B cell (primary cell): Measurements from ENCODE around the gene ZNF142. TPM values are rescaled to one million over a fixed set of nuclear protein-coding genes. Genes with fewer than 3 reads are reported as not detected.

Experiments
- ATAC-seq: fragments of 200-7000 bp; cut with Tn5 transposase; one replicate; pipeline ENCODE4 v1.10.0; 2021; ENCODE audit warnings: low read depth, mild to moderate bottlenecking, moderate number of reproducible peaks, moderate library complexity
- CTCF ChIA-PET: fragments of 350-600 bp; sonication (Branson Sonifier 250); formaldehyde crosslinking; loops from one replicate; lab custom pipeline; 2021; ENCODE audit warnings: antibody characterized with exemption, inconsistent platforms; lab: Charles Lee
- POLR2A ChIA-PET: fragments of 350-600 bp; sonication (Branson Sonifier 250); formaldehyde crosslinking; loops from one replicate; lab custom pipeline; 2021; ENCODE audit warnings: antibody characterized with exemption; lab: Charles Lee
- DNase-seq: peaks from one replicate; pipeline ENCODE4 v3.0.0; 2013
- H2AFZ ChIP-seq: 2 replicates; pipeline ENCODE4 v1.6.1; 2012; ENCODE audit warnings: mild to moderate bottlenecking, low read depth, low read length; ENCODE audit not compliant: insufficient read depth, poor library complexity, severe bottlenecking
- H3K27ac ChIP-seq, 2 donors: 1 replicate in 1 of 2; 2 replicates in 1 of 2; pipeline ENCODE4 v1.5.1; 2012 to 2013; ENCODE audit warnings: low read length in 2 of 2, mild to moderate bottlenecking in 2 of 2, moderate library complexity in 1 of 2
- H3K27me3 ChIP-seq, 4 experiments: fragments of 200-600 bp in 1 of 4; sonication (generic) in 1 of 4; replicated peaks in 1 of 4; 1 replicate in 2 of 4; 2 replicates in 2 of 4; pipeline versions ENCODE4 v1.6.1 to v1.7.0; 2013 to 2016; ENCODE audit warnings: low read length in 3 of 4, mild to moderate bottlenecking in 2 of 4, mixed read lengths in 1 of 4, moderate library complexity in 1 of 4; ENCODE audit not compliant: insufficient read depth in 4 of 4, control insufficient read depth in 3 of 4; ENCODE audit errors: control extremely low read depth in 1 of 4
- H3K36me3 ChIP-seq, 2 experiments: replicated peaks in 1 of 2; 1 replicate in 1 of 2; 2 replicates in 1 of 2; pipeline versions ENCODE4 v1.6.1 to v1.7.1; 2013; ENCODE audit warnings: low read length in 1 of 2; ENCODE audit not compliant: insufficient read depth in 2 of 2, control insufficient read depth in 1 of 2; ENCODE audit errors: control extremely low read depth in 1 of 2, extremely low read depth in 1 of 2
- H3K4me1 ChIP-seq, 2 donors: fragments of 200-600 bp in 1 of 2; sonication (generic) in 1 of 2; 1 replicate in 1 of 2; 2 replicates in 1 of 2; pipeline versions ENCODE4 v1.5.1 to v1.6.1; 2013 to 2017; ENCODE audit warnings: low read length in 2 of 2; ENCODE audit not compliant: control insufficient read depth in 2 of 2, insufficient read depth in 2 of 2
- H3K4me2 ChIP-seq: replicated peaks from 2 replicates; pipeline ENCODE3; 2012; ENCODE audit warnings: mild to moderate bottlenecking, low read depth, low read length; ENCODE audit not compliant: poor library complexity, severe bottlenecking
- H3K4me3 ChIP-seq, 5 experiments: fragments of 200-600 bp in 1 of 5; sonication (generic) in 1 of 5; 1 replicate in 3 of 5; 2 replicates in 2 of 5; pipeline versions ENCODE4 v1.5.1 to v1.7.0; 2011 to 2016; ENCODE audit warnings: low read length in 4 of 5, mild to moderate bottlenecking in 4 of 5, low read depth in 2 of 5, control low read depth in 1 of 5, moderate library complexity in 1 of 5; ENCODE audit not compliant: insufficient read depth in 1 of 5; ENCODE audit errors: control extremely low read depth in 1 of 5, extremely low read depth in 1 of 5
- H3K79me2 ChIP-seq: fragments of 200-600 bp; sonication (generic); one replicate; pipeline ENCODE4 v1.6.0; 2016; ENCODE audit warnings: low read length; ENCODE audit not compliant: control insufficient read depth, insufficient read depth
- H3K9ac ChIP-seq: fragments of 200-600 bp; sonication (generic); 2 replicates; pipeline ENCODE4 v1.6.1; 2017; ENCODE audit warnings: mild to moderate bottlenecking, low read length, moderate library complexity
- H3K9me3 ChIP-seq, 3 donors: one replicate each; pipeline versions ENCODE4 v1.6.1 to v1.7.1; 2013; ENCODE audit warnings: low read length in 2 of 3; ENCODE audit not compliant: control insufficient read depth in 2 of 3, insufficient read depth in 1 of 3; ENCODE audit errors: control extremely low read depth in 1 of 3
- H4K20me1 ChIP-seq: 2 replicates; pipeline ENCODE4 v1.6.0; 2012; ENCODE audit warnings: mild to moderate bottlenecking, low read length; ENCODE audit not compliant: insufficient read depth, control insufficient read depth, poor library complexity, severe bottlenecking
- H3K27ac Mint-ChIP-seq: one replicate; pipeline ENCODE4 v1.8.0; 2021; ENCODE audit warnings: mixed read lengths
- H3K27me3 Mint-ChIP-seq: one replicate; pipeline ENCODE4 v1.8.0; 2021; ENCODE audit warnings: mixed read lengths
- H3K4me1 Mint-ChIP-seq: one replicate; pipeline ENCODE4 v1.8.0; 2021; ENCODE audit warnings: mixed read lengths
- H3K4me3 Mint-ChIP-seq: one replicate; pipeline ENCODE4 v1.8.0; 2021; ENCODE audit warnings: mixed read lengths
- H3K9me3 Mint-ChIP-seq: one replicate; pipeline ENCODE4 v1.8.0; 2022; ENCODE audit warnings: mixed read lengths; ENCODE audit not compliant: insufficient read depth
- CTCF ChIP-seq: fragments of 200-600 bp; IDR thresholded peaks from one replicate; pipeline ENCODE4 v1.8.0; 2022; ENCODE audit warnings: antibody characterized with exemption, mild to moderate bottlenecking
- EZH2 ChIP-seq: IDR thresholded peaks from 2 replicates; pipeline ENCODE4 v1.6.1; 2012; ENCODE audit warnings: borderline replicate concordance, low read depth, mild to moderate bottlenecking, moderate library complexity, low read length; ENCODE audit not compliant: insufficient read depth, poor library complexity, severe bottlenecking
- WGBS: methylation state at CpG from one replicate; pipeline ENCODE4 v1.1.5; 2013; ENCODE audit warnings: missing lambda C conversion rate; ENCODE audit not compliant: insufficient coverage; 5-methylcytosine and 5-hydroxymethylcytosine counted together
- intact Hi-C: fragments of 100-400 bp; cut with micrococcal nuclease; formaldehyde crosslinking; loops from one replicate; pipeline ENCODE4 v1.10.0; 2022
- polyA plus RNA-seq: library from polyadenylated mRNA; depleted of rRNA; stranded (reverse); fragments of >200 nt; gene quantifications from 2 replicates; pipeline ENCODE4 v1.2.3, GENCODE V29; 2012
- total RNA-seq, 2 donors: library from RNA; stranded (reverse); fragments of 120-200 nt in 1 of 2; gene quantifications; 1 replicate in 1 of 2; 2 replicates in 1 of 2; pipeline versions ENCODE4 v1.2.3 to v1.2.4, GENCODE V29; 2013 to 2022

The ZNF142 gene
- total and polyA plus RNA-seq, 2 donors (not counting 1 experiment from before 2014, with no cell fraction given), result 26.7 to 51.1 TPM

GRCh38 chr2:218631837-218632236 is 27.6 kb downstream of the ZNF142 start:
- H3K36me3 ChIP-seq, result peaks cover 0 to 37% of the 10 kb centered on the region in 2 experiments
- H3K4me1 Mint-ChIP-seq, result no peaks in the 10 kb centered on the region
- no peak overlapping the region for H3K27ac ChIP-seq
- ChIA-PET POLR2A (interaction anchor here (0.6 kb wide), 1 partner anchor 8 kb away, joined by 4 read pairs; no protein-coding TSS in a partner anchor), CTCF (no interaction called here)
- no peak overlapping the region for H3K4me3 Mint-ChIP-seq
- no peaks in the 10 kb centered on the region for H3K27me3 ChIP-seq
- H4K20me1 ChIP-seq, result no peaks in the 10 kb centered on the region
- H3K4me3 ChIP-seq, result no peak overlapping the region
- no peak overlapping the region for H3K27ac Mint-ChIP-seq
- no peaks in the 10 kb centered on the region for H3K4me1 ChIP-seq
- no peak overlapping the region for H3K9ac ChIP-seq
- H3K9me3 ChIP-seq, result no peaks in the 10 kb centered on the region
- WGBS, result 91% methylated on average over 1 of the region's 4 CpGs
- no peak for DNase-seq
- H3K27me3 Mint-ChIP-seq, result no peaks in the 10 kb centered on the region
- H2AFZ ChIP-seq, result no peak overlapping the region
- intact Hi-C loops, result no loop called here
- TF ChIP-seq CTCF (no peak), EZH2 (no peak)
- H3K4me2 ChIP-seq, result no peak overlapping the region
- no peaks in the 10 kb centered on the region for H3K79me2 ChIP-seq
- ATAC-seq, result no peak
- no peaks in the 10 kb centered on the region for H3K9me3 Mint-ChIP-seq

- Histone ChIP-seq H3K36me3 (peaks cover 0 to 1% of the 10 kb centered on the region in 2 experiments), H3K27ac (no peak overlapping the region), H3K4me3 (no peak overlapping the region), H3K9ac (no peak overlapping the region), H3K4me1 (peaks cover 0 to 3% of the 10 kb centered on the region in 2 donors), H3K4me2 (no peak overlapping the region), H2AFZ (no peak overlapping the region), H3K27me3 (no peaks in the 10 kb centered on the region), H3K79me2 (no peaks in the 10 kb centered on the region), H3K9me3 (no peaks in the 10 kb centered on the region), H4K20me1 (no peaks in the 10 kb centered on the region)
- WGBS, result 100% methylated on average over 1 of the region's 4 CpGs
- TF ChIP-seq EZH2, result no peak
- DNase-seq (no peak), ATAC-seq (no peak)
- CTCF ChIA-PET, result no interaction called here
- no peak overlapping the region for H3K4me3 Mint-ChIP-seq
- H3K9me3 Mint-ChIP-seq, result no peaks in the 10 kb centered on the region
- H3K4me1 Mint-ChIP-seq, result peaks cover 4% of the 10 kb centered on the region
- H3K27me3 Mint-ChIP-seq, result no peaks in the 10 kb centered on the region
- POLR2A ChIA-PET, result no interaction called here
- H3K27ac Mint-ChIP-seq, result no peak overlapping the region
- intact Hi-C loops, result no loop called here
Observed at GRCh38 chr2:218627939-218628338, 31.5 kb downstream of the ZNF142 start.
